ENCODE results near the gene RGS6.

DNA sequence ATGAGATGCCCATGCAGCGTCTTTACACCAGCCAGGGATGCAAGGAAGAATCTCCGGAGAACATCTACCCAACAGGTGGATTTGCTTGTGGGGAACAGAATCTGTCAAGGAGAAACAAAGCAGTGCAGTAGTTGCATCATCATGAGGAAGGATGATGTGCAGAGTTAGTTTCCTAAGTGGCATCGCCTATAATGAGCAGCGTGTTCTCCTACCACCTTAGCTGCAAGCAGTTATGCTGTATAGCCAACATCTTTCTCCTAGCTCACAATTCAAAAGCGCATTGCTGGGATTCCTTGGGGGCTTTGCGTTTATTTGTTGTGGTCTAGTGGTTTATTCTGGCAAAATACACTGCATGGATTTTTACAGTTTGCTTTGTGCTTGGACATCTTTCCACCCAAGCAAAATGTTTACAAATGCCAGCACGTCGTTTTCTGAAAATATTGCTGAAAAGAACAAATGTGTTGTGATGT lies 233.0 kb downstream of the RGS6 start:
- no peak for TF ChIP-seq POLR2A (IDR thresholded peaks at IDR 0.05; ENCODE audit: low read depth, low read length)
- TF ChIP-seq TAF1 (IDR thresholded peaks at IDR 0.05; ENCODE audit: borderline replicate concordance, low read depth, low read length) = no peak
- no peak for TF ChIP-seq POLR2AphosphoS5 (IDR thresholded peaks at IDR 0.05; ENCODE audit: low read depth, low read length)

All from GM12892 (cell line).